EH (cell line): ENCODE data around the gene VSIG10L2.
A peak's percentile ranks its signal among the peaks of the same experiment; 100 is the strongest.

Experiments used
- DNase-seq: peaks from one replicate; pipeline ENCODE4 v3.0.0-alpha.2; 2015; ENCODE audit warnings: low read depth

Gene VSIG10L2

DNA sequence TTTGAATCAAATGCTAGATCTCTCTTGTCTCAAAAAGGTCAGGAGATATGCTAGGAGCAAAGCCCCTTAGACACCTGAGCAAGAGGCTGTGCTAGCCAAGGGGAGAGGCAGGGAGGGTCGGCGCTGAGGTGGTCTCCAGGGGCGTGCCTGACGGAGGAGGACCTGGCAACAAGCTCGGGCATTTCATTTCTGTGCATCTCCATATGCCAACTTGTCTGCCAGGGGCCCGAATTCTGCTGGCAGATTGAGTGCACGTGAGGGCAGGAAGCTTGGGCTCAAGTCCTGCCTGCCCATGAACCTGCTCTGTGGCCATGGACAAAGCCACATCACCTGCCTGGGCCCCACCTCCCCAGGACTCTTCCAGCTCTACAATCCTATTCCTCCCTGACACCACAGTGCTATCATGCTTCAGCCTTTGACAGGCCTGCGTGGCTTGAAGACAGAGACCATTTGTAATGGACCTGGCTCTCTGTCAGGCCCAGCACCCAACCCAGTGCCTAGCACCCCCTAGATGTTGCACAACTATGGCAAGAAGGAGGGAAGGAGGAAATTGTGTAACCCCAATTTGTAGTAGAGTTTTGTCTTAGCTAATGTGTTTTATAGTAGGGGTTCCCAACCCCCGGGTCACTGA is 16.3 kb upstream of the VSIG10L2 start:
- DNase-seq: no peak

DNA sequence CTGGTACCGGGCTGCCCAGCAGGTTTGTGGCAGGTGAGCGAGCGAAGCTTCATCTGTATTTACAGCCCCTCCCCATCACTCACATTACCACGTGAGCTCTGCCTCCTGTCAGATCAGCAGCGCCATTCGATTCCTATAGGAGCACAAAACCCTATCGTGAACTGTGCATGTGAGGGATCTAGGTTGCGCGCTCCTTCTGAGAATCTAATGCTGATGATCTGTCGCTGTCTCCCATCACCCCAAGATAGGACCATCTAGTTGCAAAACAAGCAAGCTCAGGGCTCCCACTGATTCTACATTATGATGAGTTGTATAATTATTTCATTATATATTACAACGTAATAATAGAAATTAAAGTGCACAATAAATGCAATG is 15.8 kb upstream of the VSIG10L2 start:
- DNase-seq: no peak

DNA sequence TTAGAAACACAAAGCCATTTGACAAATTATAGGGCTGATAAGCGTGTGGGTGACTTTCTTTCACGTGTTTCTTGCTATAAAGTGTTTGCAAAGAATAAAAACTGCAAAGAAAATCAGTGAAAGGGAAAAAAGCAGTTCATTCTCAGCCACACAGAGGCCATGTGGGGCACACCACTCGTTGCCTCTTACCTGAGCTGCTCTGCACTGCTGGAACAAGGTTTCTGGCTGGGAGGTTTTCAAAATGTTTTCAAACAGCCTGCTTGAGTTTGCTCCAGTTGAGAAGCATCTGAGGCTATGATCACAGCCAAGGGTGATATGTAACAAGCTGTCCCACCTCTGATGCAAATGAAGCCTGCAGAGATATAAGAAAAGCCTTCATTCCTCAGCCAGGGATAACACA is 14.7 kb upstream of the VSIG10L2 start:
- DNase-seq: no peak

DNA sequence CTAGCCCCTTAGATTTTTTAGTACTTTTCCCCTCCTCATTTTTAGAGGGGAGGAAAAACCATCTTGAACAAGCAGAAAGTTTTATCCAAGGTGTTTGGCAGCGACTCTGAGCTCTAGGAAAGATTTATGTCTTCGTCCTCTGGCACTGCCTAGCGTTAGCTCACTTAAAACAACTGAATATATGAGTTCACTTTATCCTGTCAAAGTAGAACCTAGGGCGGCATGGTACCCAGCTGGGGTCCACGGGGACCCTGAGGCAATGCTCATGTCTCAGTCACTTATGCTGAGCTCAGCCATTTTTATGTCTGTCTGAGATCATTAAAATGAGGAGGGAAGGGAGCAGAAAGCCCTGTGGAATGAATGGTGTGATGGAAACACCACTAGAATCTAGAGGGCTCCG is 14.2 kb upstream of the VSIG10L2 start:
- DNase-seq: no peak

DNA sequence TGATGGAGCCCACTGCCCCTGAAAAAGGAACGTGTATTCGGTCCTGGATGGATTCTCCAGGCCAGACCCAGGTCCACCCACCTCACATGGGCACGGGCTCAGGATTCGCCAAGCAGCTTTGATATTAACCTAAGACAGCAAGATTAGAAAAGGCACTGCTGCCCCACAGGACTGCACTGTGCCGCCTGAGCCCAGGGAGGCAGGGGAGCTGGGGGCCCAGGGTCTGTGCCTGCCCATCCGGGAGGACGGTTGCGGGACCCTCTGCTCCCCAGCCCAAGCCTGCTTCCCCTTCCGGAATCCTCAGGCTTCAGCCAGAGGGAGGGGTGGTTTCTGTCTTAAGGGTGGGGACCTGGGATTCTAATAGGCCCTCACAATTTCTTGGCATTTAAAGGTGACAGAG is 13.5 kb upstream of the VSIG10L2 start:
- no peak for DNase-seq

DNA sequence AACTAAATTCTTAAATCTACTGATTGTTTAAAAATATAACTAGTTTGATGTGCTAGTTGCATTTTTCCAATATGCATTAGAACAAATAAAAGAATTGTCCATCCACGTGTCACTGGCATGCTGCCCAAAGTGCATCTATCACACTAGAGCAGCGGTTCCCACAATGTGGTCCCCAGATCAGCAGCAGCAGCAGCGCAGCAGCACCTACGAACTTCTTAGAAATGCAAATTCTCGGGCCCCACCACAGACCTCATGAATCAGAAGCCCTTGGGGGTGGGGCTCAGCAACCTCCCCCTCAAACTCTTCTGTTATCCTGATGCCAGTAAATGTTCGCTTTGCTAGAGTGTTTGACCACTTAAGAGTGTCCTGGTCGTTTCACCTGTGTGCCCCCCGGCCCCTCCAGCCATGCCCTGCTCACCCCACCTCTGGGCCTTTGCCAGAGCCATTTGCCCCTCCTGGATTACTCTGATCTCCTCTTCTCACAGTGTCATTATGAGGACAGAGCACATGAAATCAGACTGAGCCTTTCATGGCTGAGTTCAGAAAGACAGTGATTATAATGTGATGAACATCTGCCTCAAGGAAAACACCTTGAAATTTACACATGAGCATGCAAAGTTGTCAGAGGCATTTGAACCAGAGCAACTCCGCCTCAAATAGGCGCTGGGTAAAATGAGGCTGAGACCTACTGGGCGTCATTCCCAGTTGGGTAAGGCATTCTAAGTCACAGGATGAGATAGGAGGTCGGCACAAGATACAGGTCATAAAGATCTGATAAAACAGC is 12.6 kb upstream of the VSIG10L2 start:
- DNase-seq: no peak

DNA sequence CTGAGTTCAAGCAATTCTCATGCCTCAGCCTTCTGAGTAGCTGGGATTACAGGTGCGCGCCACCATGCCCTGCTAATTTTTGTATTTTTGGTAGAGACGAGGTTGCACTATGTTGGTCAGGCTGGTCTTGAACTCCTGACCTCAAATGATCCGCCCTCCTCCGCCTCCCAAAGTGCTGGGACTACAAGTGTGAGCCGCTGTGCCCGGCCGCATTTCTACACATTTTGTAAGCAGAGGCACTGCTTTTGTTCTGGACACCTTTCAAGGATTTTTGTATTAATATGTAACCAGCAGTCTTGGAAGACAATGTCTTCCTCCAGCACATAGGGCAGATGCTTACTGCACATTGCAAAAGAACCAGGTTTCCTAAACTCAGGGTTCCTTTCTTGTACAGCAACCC is 11.4 kb upstream of the VSIG10L2 start:
- no peak for DNase-seq

DNA sequence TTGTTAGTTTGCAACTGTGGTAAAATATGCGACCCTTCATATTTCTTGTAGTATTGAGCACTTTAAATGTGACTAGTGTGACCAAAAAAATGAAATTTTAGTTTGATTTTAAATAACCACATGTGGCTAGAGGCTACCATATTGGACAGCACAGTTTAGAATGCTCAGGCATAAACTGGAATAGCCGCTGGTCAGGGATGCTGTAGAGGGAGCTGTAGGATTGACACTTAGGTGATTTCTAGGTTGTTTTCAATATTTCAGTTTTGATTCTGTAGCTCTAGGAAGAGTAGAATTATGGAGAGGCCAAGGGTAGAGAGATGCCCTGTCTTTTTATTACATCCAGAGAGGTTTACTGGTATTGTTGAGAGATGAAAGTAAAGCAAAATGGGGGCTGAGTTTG is 10.8 kb upstream of the VSIG10L2 start:
- no peak for DNase-seq

DNA sequence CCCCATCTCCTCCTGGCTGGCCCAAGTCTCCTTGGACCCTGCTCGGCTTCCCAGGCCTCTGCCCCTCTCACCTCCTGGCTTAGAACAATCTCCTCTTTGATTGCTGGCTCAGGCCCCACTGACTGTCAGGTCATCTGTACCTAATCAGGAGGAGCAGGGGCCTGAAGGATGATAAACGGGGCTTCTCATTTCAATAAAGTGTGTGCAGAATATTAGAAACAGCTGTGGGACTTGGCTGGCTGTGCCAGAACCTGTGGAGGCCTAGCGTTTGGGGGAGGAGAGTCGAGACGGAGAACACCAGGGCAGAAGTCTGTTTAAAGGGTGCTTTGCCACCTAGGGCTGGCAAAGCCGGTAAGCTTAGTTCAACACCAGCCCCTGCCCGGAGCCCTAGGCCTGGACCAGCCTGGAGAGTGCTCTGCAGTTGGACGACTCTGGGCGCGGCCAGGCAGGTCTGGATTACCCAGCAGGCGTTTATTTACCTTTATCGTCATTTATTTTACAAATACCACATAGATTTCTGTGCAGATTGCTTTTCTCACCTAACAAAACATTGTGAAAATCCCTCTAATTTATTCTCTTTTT is 10.1 kb upstream of the VSIG10L2 start:
- peak; percentile 5 for DNase-seq

DNA sequence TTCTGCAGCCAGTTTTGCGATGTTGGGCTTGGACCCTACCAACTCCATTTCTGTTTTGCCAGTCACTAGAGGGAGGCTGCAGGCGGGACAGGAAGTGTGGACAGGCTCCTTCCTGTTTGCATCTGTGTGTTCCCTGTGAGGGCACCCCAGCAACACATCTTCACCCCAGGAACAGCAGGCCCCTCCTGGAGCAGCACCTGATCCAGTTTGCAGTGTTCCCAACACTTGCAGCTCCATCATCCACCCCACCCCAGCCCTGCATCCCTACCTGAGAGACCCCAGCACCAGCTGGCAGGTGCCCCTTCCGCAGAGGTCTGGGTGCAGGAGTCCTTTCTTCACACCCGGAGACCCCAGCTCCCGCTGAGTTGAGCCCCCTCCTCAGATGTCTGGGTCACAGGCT is 7.4 kb upstream of the VSIG10L2 start:
- DNase-seq: no peak

DNA sequence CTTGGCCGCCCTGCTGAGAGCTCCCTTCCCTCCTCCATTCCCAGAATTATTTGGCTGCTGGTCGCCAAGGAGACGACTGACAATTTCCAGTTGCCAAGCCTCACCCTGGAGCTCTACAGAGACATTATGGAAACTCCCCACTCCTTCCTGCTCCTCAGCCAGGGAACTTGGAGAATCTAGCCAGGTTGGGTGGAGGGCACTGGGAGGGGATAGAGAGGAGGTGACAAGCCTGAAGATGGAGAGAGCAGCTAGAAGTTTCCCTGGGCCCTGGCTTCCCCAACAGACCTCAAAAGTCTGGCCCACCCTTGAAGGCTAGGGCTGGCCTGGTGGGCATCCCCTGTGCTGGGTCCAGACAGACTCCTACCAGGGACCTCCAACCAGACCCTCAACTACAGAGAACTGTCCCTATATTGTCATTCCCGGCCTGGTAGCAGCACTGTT is 6.7 kb upstream of the VSIG10L2 start:
- no peak for DNase-seq

- DNase-seq: no peak
Observed at GRCh38 chr11:125940145-125940544, 5.7 kb upstream of the VSIG10L2 start.

- no peak for DNase-seq
Observed at GRCh38 chr11:125941267-125941618, 4.6 kb upstream of the VSIG10L2 start.

DNA sequence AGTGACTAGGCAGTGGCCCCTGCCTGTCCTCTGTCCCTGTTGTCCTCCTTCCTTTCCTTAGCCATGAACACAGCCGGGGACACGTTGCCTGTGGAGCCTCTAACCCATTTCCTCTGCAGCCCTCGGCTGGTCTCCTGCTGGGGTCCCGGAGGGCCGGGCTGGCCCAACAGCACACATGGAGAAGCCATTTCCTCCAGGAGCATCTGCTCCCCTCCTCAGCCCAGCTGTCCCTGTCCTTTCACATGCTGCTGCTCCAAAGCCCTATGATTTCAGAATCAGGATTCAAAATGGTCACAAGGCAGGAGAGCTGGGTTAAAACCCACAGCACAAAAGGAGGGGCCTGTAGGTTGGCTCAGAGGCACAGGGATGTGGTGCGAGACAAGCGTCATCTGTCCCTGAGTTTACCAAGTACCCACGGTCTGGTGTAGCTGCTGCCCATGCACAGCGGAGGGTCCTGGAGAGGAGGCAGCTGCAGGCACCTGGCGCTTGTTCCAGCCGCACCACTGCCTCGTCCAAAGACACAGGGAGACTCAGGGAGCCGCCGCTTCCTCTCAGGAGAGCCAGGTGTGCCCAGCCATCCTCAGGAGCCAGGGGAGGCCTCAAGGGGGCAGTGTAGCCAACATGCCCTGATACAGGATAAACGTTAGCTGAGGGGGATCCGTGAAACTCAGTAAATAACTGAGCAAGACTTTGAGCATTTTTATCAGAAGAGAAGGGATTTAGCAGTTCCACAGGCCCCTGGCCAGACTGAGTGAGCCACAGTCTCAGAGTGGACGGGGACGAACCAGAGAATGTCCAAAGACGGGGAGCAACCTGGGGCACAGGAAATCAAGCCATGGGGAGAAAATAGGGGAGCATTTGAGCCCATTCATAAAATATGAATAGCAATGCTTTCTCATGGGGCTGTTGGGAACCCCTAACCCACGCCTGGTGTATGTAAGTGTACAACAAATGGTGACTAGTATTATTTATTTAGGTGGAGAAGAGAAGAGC is 3.9 kb upstream of the VSIG10L2 start:
- DNase-seq: peak; percentile 18

DNA sequence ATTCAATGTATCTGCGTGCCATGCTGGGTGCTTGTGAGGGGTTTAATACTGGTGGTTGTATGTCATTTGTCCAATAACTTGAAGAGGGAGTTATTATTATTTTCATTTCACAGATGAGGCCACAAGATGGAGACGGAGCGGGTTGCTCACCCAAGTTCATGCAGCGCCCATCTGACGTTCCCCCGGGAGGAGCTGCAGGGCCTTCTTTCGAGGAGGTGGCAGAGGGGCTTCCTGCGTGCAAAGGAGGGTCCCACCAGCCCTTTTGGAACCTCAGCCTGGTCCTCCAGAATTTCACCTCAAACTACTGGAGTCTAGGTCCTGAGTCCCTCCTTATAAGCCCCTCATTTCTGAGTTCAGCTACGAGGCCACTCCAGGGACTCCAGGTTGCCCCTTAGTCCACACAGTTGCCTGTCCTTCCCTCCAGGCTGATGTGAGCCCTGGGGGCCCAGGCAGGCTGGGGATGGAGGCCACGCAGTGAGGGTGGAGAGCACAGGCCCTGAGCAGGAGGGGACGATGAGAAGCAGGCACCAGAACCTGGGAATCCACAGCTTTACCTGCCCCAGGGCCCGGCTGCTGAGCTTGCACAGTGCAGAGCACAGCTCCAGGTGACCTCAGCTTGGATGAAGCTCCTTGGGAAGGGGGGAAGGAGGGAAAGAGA is 2.9 kb upstream of the VSIG10L2 start:
- DNase-seq: no peak

GRCh38 chr11:125943661-125944349 is 2.0 kb upstream of the VSIG10L2 start:
- no peak for DNase-seq

GRCh38 chr11:125944350-125945010 is 1.4 kb upstream of the VSIG10L2 start:
- DNase-seq: no peak

- no peak for DNase-seq
Observed at GRCh38 chr11:125945011-125945796, 640 bp upstream of the VSIG10L2 start.

DNA sequence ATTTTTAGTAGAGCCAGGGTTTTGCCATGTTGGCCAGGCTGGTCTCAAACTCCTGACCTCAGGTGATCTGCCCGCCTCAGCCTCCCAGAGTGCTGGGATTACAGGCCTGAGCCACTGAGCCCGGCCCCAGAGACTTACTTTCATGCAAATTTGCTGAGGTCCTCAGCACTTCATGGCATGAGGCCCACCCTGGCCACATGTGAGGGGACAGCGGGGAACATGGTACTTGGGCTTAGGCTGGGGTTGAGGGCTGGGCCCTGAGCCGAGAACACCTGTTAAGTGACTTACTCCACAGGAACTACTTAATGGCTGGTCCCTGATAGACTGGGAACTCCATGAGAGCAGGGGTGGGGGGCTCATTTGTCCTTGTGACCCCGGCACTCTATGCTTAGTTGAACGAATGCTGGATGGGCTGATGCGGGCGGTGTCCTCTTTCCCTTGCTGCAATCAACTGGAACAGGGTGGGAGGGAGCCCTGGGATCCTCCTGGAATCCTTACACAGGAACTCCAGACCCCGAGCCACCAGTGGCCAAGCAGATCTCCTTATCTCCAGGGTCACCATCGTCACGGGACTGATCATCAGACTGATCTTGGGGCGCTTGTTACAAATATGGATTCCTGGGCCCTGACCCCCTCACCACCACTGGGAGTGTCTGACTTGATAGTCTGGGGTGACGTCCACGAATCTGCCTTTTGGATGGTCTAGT is 1.0 kb downstream of the VSIG10L2 start:
- DNase-seq: no peak
